ENCODE results near the gene MTMR4.

- TF ChIP-seq CTCF (conservative IDR thresholded peaks at IDR 0.05; ENCODE audit: low read depth, low read length): no peak
- no peak for TF ChIP-seq EZH2 (IDR thresholded peaks at IDR 0.05; ENCODE audit: borderline replicate concordance, low read depth, low read length, poor library complexity, severe bottlenecking)
Observed at GRCh38 chr17:58513267-58513964, 1.0 kb downstream of the MTMR4 start.
